Omental fat pad (tissue), 4 donors: Measurements from ENCODE around the gene PYGO2. TPM values are rescaled to one million over a fixed set of nuclear protein-coding genes. Genes with fewer than 3 reads are reported as not detected.

Source experiments
- ATAC-seq: fragments of 150-250 bp; one replicate; pipeline ENCODE4 v1.9.1; 2016; ENCODE audit warnings: mild to moderate bottlenecking, moderate library complexity; ENCODE audit not compliant: low FRiP score
- DNase-seq: peaks from one replicate; pipeline ENCODE4 v3.0.0-alpha.2; 2019; ENCODE audit warnings: low spot score
- total RNA-seq, 4 donors: library from RNA; depleted of rRNA; stranded (reverse); fragments of >200 nt; gene quantifications; one replicate each; pipeline ENCODE4 v1.1.0, GENCODE V29; 2016
- TF ChIP-seq, protein P1 (sequence below), 3 donors: fragments of 450-650 bp; IDR thresholded peaks; one replicate each; pipeline ENCODE4 v1.5.1; 2016 to 2017; ENCODE audit warnings: antibody characterized with exemption in 3 of 3, mild to moderate bottlenecking in 3 of 3, moderate library complexity in 2 of 3

Gene PYGO2
- total RNA-seq, 4 donors from 2014 or later: 10.2 to 21.2 (median 15.9) TPM

DNA sequence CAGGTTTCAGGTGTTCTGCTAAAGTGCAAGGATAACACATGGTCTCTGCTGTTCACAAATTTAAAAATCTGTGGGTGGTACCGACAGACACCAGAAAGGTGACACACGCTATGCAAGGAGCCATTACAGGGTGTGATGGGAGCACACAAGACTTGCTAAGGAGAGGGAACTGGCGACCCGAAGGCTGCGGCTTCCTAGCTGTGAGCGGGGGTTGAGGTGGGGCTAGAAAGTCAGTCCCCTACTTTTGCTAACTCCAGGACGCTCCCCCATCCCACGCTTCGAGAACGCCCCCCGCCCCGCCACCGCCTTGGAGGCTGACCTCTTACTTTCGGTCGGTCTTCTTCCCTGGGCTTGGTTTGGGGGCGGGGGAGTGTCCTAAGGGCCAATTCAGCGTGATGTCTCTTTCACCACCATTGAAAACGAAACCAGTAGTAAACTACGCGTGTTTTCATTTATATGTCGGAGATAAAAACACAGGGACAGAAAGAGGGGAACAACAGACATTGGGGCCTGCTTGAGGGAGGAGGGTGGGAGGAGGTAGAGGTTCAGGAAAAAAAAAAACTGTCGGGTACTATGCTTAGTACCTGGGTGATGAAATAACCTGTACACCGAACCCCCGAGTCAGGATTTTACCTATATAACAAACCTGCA lies 14.0 kb upstream of the PYGO2 start:
- ATAC-seq (no peak), DNase-seq (peak; percentile 47)
- TF ChIP-seq, protein P1, sequence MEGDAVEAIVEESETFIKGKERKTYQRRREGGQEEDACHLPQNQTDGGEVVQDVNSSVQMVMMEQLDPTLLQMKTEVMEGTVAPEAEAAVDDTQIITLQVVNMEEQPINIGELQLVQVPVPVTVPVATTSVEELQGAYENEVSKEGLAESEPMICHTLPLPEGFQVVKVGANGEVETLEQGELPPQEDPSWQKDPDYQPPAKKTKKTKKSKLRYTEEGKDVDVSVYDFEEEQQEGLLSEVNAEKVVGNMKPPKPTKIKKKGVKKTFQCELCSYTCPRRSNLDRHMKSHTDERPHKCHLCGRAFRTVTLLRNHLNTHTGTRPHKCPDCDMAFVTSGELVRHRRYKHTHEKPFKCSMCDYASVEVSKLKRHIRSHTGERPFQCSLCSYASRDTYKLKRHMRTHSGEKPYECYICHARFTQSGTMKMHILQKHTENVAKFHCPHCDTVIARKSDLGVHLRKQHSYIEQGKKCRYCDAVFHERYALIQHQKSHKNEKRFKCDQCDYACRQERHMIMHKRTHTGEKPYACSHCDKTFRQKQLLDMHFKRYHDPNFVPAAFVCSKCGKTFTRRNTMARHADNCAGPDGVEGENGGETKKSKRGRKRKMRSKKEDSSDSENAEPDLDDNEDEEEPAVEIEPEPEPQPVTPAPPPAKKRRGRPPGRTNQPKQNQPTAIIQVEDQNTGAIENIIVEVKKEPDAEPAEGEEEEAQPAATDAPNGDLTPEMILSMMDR (IDR thresholded peaks at IDR 0.05): no peak

DNA sequence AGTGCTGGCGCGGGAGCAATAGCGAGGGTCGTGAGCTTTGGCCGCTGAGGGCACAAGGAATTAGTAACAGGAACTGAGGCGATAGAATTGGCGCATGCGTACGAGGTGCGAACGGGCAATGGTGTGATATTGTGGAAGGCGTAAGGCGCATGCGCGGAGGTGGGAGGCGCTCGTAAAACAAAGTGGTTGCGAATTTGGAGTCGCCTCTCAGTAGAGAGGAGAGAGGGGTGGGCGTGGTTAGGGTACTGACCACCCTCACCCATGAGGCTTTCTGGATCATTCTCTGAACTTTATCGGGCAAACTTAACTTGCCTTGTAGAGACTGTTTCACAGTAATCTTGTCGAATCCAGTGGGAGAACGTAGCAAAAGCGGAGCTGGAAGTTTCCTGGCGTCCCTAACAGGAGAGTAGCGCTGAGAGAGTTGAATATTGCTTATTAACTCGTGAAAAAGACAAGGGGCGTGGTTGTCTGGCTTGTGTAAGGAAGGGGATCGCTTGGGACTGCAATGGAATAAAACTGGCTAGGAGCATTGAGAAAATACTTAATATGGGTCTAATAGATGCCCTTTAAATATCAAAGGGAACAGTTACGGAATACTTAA lies 13.3 kb upstream of the PYGO2 start:
- TF ChIP-seq, protein P1 (IDR thresholded peaks at IDR 0.05): no peak
- ATAC-seq (peak; percentile 61), DNase-seq (peak; percentile 75)

DNA sequence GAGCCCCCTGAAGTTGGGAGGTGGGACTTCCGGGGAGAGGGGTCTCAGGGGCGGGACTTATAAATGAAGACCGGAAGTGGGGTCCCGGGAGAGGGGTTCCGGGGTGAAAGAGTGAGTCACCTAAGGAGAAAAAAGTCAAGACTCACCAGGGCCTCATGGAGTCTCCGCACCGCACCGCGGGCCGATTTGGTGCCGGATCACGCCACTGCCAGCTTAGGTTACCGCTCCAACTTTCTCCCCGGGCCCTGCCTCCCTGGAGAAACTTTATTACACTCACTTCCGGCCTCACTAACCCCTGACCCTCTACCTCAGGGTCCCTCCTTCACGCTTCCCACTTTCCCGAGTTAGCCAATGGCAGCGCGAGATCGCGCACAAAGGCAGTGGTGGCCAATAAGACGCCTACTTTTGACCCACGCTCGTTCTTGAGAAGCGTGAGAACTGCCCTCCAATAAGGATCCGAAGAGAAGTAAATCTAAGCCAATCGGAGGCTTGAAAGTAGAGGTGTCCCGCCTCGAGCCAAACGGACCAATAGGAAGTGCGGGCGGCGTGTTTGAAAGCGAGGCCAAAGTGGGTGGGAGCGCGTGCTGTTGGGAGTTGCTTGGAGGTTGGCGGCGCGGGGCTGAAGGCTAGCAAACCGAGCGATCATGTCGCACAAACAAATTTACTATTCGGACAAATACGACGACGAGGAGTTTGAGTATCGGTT lies 12.7 kb upstream of the PYGO2 start, which contains the start of gene CKS1B:
Gene CKS1B, plus strand, starts transcription at position 580 of the 706 bp plus-strand sequence. Its CDS starts 65 bp downstream, at position 645.
- TF ChIP-seq, protein P1 (IDR thresholded peaks at IDR 0.05): no peak
- DNase-seq (peak; percentile 98), ATAC-seq (peak; percentile 84)

DNA sequence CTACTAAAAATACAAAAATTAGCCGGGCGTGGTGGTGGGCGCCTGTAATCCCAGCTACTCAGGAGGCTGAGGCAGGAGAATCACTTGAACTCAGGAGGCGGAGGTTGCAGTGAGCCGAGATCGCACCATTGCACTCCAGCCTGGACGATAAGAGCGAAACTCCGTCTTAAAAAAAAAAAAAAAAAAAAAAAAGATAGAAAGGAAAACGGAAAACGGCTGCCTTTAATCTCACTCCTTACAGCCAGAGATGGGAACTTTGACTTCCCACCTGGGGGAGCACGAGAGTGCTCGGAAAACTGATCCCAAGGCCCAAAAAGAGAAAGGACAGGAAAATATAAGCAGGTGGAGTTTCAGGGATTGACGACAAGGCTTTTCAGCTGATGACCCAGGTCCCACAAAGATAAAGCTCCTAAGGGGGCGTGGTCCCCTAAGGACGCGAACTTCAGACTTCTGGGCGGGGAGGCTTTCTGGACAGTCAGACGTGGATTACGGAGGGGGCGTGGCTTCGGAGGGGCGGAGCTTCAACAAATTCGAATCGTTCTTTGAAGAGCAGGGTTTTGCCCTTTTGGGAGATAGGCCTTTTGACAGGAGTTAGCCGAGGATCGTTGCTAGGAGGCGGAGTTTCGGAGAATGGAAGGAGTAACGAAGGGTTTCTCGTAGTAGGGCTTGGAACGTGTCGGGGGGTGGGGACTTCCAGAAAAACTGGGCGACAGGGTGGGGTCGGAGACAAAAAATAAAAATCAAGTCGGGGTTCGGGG lies 11.9 kb upstream of the PYGO2 start:
- DNase-seq: peak; percentile 98
- peak; percentile 33 for ATAC-seq
- TF ChIP-seq, protein P1 (IDR thresholded peaks at IDR 0.05): no peak

DNA sequence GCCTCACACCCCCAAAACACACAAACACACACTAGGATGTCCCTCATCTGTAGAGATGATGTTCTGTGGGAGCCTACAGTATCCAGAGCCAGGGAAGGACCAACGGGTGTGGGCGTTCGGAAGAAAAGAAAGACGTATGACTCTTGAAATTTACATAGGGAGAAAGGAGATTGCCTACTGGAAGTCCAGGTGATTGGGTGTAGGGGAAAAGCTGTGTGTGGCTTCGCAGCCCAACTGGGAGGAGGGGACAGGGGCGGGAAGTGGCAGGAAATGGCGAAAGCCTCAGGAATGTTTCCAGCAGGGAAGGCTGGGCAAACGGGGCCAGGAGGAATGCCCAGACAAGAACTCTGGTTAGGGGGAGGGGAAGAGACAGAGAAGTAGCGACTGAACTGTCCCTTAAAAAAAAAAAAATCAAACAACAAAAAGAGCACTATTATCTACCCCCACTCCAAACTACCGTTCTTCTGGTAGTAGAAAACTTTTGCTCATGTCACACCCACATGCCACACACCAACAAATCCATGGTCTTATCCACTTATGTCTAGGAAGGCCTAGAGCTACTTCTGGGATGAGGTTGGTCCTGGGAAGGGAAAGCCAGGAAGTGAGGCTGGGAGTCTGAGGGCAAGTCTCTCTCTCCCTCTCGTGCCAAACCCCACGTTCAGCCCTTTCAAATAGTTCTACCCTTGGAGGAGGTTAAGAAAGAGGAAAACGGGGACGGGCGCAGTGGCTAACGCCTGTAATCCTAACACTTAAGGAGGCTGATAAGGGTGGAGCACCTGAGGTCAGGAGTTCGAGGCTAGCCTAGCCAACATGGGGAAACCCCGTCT lies 11.1 kb upstream of the PYGO2 start:
- peak; percentile 13 for ATAC-seq

DNA sequence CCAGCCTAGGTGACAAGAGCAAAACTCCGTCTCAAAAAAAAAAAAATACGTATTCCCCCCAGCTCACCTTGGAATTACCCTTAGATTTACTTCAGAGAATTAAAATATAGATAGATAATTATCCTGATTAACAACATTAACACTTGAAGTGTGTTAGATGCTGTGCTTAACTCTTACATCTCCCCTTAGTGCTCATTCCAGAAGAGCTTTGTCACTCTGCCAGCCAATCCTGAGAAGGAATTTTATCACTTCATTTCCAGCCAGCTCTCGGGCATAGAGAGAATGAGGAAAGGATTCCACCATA lies 10.6 kb upstream of the PYGO2 start:
- no peak for ATAC-seq
- TF ChIP-seq, protein P1 (IDR thresholded peaks at IDR 0.05): no peak

More for the DNA sequence above, 11.1 kb upstream of the PYGO2 start:
- DNase-seq: no peak
- TF ChIP-seq, protein P1 (IDR thresholded peaks at IDR 0.05): no peak

More for the DNA sequence above, 10.6 kb upstream of the PYGO2 start:
- no peak for DNase-seq
